Astrocyte of the cerebellum (primary cell): ENCODE measurements around the gene SPRYD3.

Source experiments
- DNase-seq: peaks from one replicate; pipeline ENCODE4 v3.0.0-alpha.2; 2011; ENCODE audit warnings: low read depth
- H3K4me3 ChIP-seq: 2 replicates; pipeline ENCODE4 v1.5.1; 2011; ENCODE audit warnings: mild to moderate bottlenecking, low read depth, low read length, moderate library complexity
- in situ Hi-C: cut with HindIII; loops from 2 replicates; pipeline ENCODE4 v1.10.0; 2017; ENCODE audit warnings: low sequenced_read_pairs
- TF ChIP-seq, protein P1 (sequence below): IDR thresholded peaks from 2 replicates; pipeline ENCODE4 v1.5.1; 2012; ENCODE audit warnings: low read length, low read depth, moderate library complexity, mild to moderate bottlenecking; ENCODE audit errors: missing control alignments

SPRYD3 gene

DNA sequence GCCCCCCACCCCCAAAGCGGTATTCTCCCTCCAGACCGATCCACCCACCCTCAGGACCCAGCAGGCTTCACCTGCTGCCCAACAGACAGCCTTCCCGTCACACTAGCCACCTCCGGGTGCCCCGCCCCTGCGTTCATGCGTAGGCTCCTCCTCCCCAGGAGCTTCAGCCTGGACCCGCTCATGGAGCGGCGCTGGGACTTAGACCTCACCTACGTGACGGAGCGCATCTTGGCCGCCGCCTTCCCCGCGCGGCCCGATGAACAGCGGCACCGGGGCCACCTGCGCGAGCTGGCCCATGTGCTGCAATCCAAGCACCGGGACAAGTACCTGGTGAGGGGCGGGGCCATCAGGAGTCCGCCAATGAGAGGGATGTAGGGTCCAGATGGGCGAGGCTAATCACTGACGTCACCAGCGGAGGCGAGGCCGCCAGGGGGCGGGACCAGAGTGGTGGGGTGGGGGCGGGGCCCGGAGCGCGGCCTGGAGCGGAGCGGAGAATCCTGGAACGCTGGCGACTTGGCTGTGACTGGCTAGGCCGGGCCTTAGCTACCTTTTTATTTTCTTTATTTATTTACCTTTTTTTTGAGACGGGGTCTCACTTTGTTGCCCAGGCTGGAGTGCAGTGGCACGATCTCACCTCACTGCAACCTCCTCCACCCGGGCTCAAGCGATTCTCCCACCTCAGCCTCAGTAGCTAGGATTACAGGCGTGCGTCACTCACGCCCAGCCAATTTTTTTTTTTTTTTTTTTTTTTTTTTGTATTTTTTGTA lies 24.9 kb downstream of the SPRYD3 start:
- in situ Hi-C loops = no loop called here
- H3K4me3 ChIP-seq = peak overlapping the region; percentile 50
- peak; percentile 71 for DNase-seq
- TF ChIP-seq, protein P1, sequence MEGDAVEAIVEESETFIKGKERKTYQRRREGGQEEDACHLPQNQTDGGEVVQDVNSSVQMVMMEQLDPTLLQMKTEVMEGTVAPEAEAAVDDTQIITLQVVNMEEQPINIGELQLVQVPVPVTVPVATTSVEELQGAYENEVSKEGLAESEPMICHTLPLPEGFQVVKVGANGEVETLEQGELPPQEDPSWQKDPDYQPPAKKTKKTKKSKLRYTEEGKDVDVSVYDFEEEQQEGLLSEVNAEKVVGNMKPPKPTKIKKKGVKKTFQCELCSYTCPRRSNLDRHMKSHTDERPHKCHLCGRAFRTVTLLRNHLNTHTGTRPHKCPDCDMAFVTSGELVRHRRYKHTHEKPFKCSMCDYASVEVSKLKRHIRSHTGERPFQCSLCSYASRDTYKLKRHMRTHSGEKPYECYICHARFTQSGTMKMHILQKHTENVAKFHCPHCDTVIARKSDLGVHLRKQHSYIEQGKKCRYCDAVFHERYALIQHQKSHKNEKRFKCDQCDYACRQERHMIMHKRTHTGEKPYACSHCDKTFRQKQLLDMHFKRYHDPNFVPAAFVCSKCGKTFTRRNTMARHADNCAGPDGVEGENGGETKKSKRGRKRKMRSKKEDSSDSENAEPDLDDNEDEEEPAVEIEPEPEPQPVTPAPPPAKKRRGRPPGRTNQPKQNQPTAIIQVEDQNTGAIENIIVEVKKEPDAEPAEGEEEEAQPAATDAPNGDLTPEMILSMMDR = no peak

GRCh38 chr12:53053218-53054111 lies 25.7 kb downstream of the SPRYD3 start:
- no peak for DNase-seq
- H3K4me3 ChIP-seq = peak overlapping the region; percentile 50
- in situ Hi-C loops = no loop called here
- TF ChIP-seq, protein P1 = peak; percentile 80

- TF ChIP-seq, protein P1 = no peak
- in situ Hi-C loops = no loop called here
- DNase-seq = peak; percentile 55
- H3K4me3 ChIP-seq = peak overlapping the region; percentile 63
Measured at GRCh38 chr12:53052419-53053217, 26.6 kb downstream of the SPRYD3 start.

GRCh38 chr12:53051881-53052412 lies 27.2 kb downstream of the SPRYD3 start:
- in situ Hi-C loops = no loop called here
- no peak for DNase-seq
- H3K4me3 ChIP-seq = peak overlapping the region; percentile 63
- TF ChIP-seq, protein P1 = no peak

- DNase-seq = no peak
- TF ChIP-seq, protein P1 = peak; percentile 15
- peak overlapping the region; percentile 63 for H3K4me3 ChIP-seq
- in situ Hi-C loops = no loop called here
Measured at GRCh38 chr12:53051058-53051880, 27.9 kb downstream of the SPRYD3 start.
